ENCODE data around the gene MAIP1.

The MAIP1 gene

DNA sequence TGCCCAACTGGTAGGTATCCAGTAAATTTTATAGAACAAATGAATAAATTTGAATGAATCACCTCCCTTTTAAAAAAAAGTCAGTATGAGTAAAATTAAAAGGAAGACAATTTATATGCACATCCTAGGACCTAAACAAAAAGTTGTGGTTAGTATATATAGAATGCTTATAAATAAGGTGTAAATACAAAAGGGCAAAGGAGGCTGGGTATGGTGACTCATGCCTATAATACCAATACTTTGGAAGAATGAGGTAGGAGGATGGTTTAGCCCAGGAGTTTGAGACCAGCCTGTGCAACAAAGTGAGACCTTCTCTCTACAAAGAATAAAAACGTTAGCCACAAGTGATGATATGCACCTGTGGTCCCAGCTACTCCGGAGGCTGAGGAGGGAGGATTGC lies 31.5 kb upstream of the MAIP1 start:
- no peaks in the 10 kb centered on the region; the same call in 1 of the 2 replicates for H3K36me3 ChIP-seq (ENCODE audit: control insufficient read depth, insufficient read depth, low read length)
- no peak for DNase-seq (ENCODE audit: low read depth, low spot score)
- no CpG with 5 or more reads among the region's 2 CpGs for WGBS (ENCODE audit: insufficient coverage, insufficient read length)
- no peaks in the 10 kb centered on the region for H3K27me3 ChIP-seq (ENCODE audit: control insufficient read depth, insufficient read depth, low read length)
- no peaks in the 10 kb centered on the region; the same call in 1 of the 2 replicates for H3K4me1 ChIP-seq (ENCODE audit: control insufficient read depth, insufficient read depth, low read length)
- no peaks in the 10 kb centered on the region for H3K9me3 ChIP-seq (ENCODE audit: control insufficient read depth, insufficient read depth, low read length)
- no peak overlapping the region for H3K4me3 ChIP-seq (ENCODE audit: low read length)
- no peak overlapping the region for H3K27ac ChIP-seq (ENCODE audit: low read length)

DNA sequence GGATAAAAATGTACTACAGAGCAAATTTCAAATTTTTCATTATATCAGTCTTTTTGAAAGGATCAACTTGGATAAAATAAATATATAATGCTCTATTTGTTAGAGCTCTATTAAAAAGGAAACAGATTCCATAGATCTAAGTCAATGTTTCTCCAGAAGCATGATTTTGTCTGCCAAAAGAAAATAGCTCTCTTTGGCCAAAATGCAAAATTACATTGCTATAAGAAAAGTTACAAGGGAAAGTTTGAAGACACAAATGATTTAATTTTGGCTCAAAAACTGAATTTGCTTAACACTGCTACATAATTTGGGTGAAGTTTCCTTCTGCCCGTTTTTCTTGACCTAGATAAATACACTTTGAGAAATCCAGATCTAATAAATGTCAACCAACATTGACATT lies 28.6 kb upstream of the MAIP1 start:
- no peak for DNase-seq (ENCODE audit: low read depth, low spot score)
- H3K36me3 ChIP-seq (ENCODE audit: control insufficient read depth, insufficient read depth, low read length) = no peaks in the 10 kb centered on the region
- H3K4me1 ChIP-seq (ENCODE audit: control insufficient read depth, insufficient read depth, low read length) = no peaks in the 10 kb centered on the region; the same call in 1 of the 2 replicates
- no CpG with 5 or more reads among the region's 1 CpG for WGBS (ENCODE audit: insufficient coverage, insufficient read length)
- no peak overlapping the region for H3K4me3 ChIP-seq (ENCODE audit: low read length)
- no peak overlapping the region for H3K27ac ChIP-seq (ENCODE audit: low read length)
- H3K27me3 ChIP-seq (ENCODE audit: control insufficient read depth, insufficient read depth, low read length) = no peaks in the 10 kb centered on the region
- H3K9me3 ChIP-seq (ENCODE audit: control insufficient read depth, insufficient read depth, low read length) = no peaks in the 10 kb centered on the region

DNA sequence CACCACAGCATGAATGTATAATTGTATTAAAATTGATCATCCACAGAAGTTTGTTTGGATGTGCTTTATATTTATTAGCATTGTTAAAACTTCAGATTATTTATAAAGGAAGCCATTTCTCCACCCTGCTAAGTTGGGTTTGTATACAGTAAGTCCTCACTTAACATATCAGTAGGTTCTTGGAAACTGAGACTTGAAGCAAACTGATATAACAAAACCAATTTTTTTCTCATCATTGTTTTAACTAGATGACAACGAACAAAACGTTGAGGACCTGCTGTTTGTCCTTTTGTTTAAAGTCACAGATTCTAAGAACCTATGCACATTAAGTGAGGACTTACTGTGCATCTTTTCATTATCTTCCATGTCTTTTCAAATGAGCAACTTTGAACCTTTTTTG lies 27.2 kb upstream of the MAIP1 start:
- DNase-seq (ENCODE audit: low read depth, low spot score) = no peak
- no peaks in the 10 kb centered on the region for H3K9me3 ChIP-seq (ENCODE audit: control insufficient read depth, insufficient read depth, low read length)
- no peaks in the 10 kb centered on the region; the same call in 1 of the 2 replicates for H3K4me1 ChIP-seq (ENCODE audit: control insufficient read depth, insufficient read depth, low read length)
- peaks cover 3% of the 10 kb centered on the region; the same call in 1 of the 2 replicates for H3K36me3 ChIP-seq (ENCODE audit: control insufficient read depth, insufficient read depth, low read length)
- H3K27ac ChIP-seq (ENCODE audit: low read length) = no peak overlapping the region
- WGBS (ENCODE audit: insufficient coverage, insufficient read length) = no CpG with 5 or more reads among the region's 2 CpGs
- no peaks in the 10 kb centered on the region for H3K27me3 ChIP-seq (ENCODE audit: control insufficient read depth, insufficient read depth, low read length)
- H3K4me3 ChIP-seq (ENCODE audit: low read length) = no peak overlapping the region

DNA sequence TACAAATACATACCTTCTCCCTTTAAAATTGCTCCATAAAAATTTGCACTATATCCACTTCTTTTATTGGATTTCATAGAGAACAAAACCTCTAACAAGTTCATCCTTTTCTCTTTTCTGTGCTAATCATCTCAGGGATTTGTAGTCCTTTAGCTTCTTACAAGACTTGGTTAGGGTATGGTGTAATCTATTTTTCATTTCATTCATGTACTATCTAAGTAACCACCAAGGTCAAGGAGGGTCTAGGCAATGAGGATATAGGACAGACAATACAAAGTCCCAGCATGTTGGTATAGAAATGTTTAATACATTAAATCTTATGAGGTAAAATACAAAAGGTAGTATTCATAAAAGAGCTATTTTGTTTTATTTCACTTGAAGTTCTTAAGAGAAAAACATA lies 26.8 kb upstream of the MAIP1 start:
- no peaks in the 10 kb centered on the region for H3K27me3 ChIP-seq (ENCODE audit: control insufficient read depth, insufficient read depth, low read length)
- H3K36me3 ChIP-seq (ENCODE audit: control insufficient read depth, insufficient read depth, low read length) = peaks cover 3% of the 10 kb centered on the region; the same call in 1 of the 2 replicates
- no peak for DNase-seq (ENCODE audit: low read depth, low spot score)
- H3K4me1 ChIP-seq (ENCODE audit: control insufficient read depth, insufficient read depth, low read length) = no peaks in the 10 kb centered on the region; the same call in 1 of the 2 replicates
- H3K27ac ChIP-seq (ENCODE audit: low read length) = no peak overlapping the region
- H3K9me3 ChIP-seq (ENCODE audit: control insufficient read depth, insufficient read depth, low read length) = no peaks in the 10 kb centered on the region
- no peak overlapping the region for H3K4me3 ChIP-seq (ENCODE audit: low read length)

DNA sequence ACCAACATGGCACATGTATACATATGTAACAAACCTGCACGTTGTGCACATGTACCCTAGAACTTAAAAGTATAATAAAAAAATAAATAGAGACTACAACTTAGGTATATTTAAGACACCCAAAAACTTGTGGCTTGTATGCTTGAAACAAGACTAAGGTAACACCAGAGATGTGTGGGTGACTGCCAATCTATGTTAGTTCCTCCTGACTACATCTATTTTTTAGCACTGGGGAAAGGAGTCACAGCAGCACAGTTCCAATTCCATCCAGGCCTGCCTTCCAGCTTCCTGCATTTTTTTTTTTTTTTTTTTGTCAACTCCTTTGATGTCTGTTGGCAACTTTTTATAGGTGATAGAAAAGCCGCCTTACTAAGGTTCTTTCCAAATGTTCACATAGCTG lies 26.1 kb upstream of the MAIP1 start:
- H3K36me3 ChIP-seq (ENCODE audit: control insufficient read depth, insufficient read depth, low read length) = peaks cover 3% of the 10 kb centered on the region; the same call in 1 of the 2 replicates
- WGBS (ENCODE audit: insufficient coverage, insufficient read length) = no CpG with 5 or more reads among the region's 2 CpGs
- H3K9me3 ChIP-seq (ENCODE audit: control insufficient read depth, insufficient read depth, low read length) = no peaks in the 10 kb centered on the region
- DNase-seq (ENCODE audit: low read depth, low spot score) = no peak
- no peaks in the 10 kb centered on the region; the same call in 1 of the 2 replicates for H3K4me1 ChIP-seq (ENCODE audit: control insufficient read depth, insufficient read depth, low read length)
- no peak overlapping the region for H3K4me3 ChIP-seq (ENCODE audit: low read length)
- no peak overlapping the region for H3K27ac ChIP-seq (ENCODE audit: low read length)
- no peaks in the 10 kb centered on the region for H3K27me3 ChIP-seq (ENCODE audit: control insufficient read depth, insufficient read depth, low read length)

DNA sequence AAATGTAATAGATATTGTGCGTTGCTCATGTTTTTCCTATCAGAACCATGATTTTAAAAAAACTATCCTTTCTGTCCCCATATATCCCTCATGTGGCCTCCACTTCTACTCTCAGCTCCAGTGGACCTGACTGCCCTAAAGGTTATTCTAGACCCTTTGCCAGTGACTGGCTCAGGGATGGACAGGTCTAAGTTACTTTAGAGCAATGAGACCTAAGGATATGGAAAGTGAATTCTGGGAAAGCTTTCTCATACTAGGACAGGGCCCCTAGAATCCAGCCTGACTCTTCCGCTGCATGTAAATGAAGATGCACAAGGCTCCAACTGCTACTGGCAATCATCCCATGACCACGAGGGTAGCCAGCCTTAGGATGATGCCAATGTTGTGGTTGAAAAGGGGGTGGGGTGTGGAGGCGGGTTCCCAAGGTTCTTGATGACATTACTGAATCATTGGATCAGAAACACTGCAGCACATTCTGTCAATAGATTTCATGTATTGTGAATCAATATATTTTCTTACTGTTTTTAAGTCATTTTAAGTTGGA lies 23.0 kb upstream of the MAIP1 start:
- Histone ChIP-seq H3K27ac (ENCODE audit: low read length) (no peak overlapping the region), H3K9me3 (ENCODE audit: control insufficient read depth, insufficient read depth, low read length) (no peaks in the 10 kb centered on the region), H3K27me3 (ENCODE audit: control insufficient read depth, insufficient read depth, low read length) (no peaks in the 10 kb centered on the region), H3K4me3 (ENCODE audit: low read length) (no peak overlapping the region), H3K4me1 (ENCODE audit: control insufficient read depth, insufficient read depth, low read length) (no peaks in the 10 kb centered on the region; the same call in 1 of the 2 replicates), H3K36me3 (ENCODE audit: control insufficient read depth, insufficient read depth, low read length) (peaks cover 6% of the 10 kb centered on the region; the same call in 1 of the 2 replicates)
- no peak for DNase-seq (ENCODE audit: low read depth, low spot score)
- no CpG with 5 or more reads among the region's 4 CpGs for WGBS (ENCODE audit: insufficient coverage, insufficient read length)

DNA sequence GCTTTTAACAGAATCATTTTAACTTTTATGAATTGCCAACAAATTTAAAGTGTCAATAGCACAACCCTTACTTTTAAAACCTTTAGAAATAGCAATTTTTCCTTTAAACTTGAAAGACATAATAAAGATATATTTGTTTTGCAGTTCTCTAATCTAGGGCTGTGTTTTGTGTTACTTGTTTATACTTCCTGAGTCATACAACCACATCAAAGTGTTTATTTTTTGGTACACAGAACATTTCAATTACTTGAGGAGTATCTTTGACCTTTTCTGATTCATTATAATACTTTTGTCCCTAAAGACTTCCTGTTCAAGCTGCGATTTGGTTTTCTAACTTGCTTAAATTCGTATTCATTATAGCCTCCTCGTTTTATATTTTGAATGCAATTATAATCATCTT lies 21.9 kb upstream of the MAIP1 start:
- no peak overlapping the region for H3K27ac ChIP-seq (ENCODE audit: low read length)
- no CpG with 5 or more reads among the region's 3 CpGs for WGBS (ENCODE audit: insufficient coverage, insufficient read length)
- H3K9me3 ChIP-seq (ENCODE audit: control insufficient read depth, insufficient read depth, low read length) = no peaks in the 10 kb centered on the region
- no peak for DNase-seq (ENCODE audit: low read depth, low spot score)
- no peaks in the 10 kb centered on the region for H3K27me3 ChIP-seq (ENCODE audit: control insufficient read depth, insufficient read depth, low read length)
- H3K4me1 ChIP-seq (ENCODE audit: control insufficient read depth, insufficient read depth, low read length) = no peaks in the 10 kb centered on the region; the same call in 1 of the 2 replicates
- peaks cover 6% of the 10 kb centered on the region; the same call in 1 of the 2 replicates for H3K36me3 ChIP-seq (ENCODE audit: control insufficient read depth, insufficient read depth, low read length)
- H3K4me3 ChIP-seq (ENCODE audit: low read length) = no peak overlapping the region

DNA sequence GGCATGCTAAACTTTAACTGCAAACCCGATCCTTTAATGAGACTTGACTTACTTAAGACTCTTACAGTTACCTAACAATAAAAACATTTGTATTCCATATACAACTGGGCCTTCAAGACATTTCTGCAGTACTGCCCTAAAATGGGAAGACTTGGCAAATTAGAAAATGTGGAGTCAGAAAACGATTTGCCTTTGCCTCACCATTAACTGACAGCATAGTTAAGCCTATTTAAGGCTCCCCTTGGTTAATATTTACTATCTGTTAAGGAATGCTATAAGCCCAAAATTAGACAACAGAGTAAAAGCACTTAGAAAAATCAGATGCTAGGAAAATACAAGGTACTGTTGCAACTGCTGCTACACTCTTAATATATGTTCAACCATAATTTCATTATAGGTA lies 18.8 kb upstream of the MAIP1 start:
- Histone ChIP-seq H3K27ac (ENCODE audit: low read length) (no peak overlapping the region), H3K9me3 (ENCODE audit: control insufficient read depth, insufficient read depth, low read length) (no peaks in the 10 kb centered on the region), H3K4me3 (ENCODE audit: low read length) (no peak overlapping the region), H3K36me3 (ENCODE audit: control insufficient read depth, insufficient read depth, low read length) (peaks cover 7% of the 10 kb centered on the region; the same call in 1 of the 2 replicates), H3K27me3 (ENCODE audit: control insufficient read depth, insufficient read depth, low read length) (no peaks in the 10 kb centered on the region), H3K4me1 (ENCODE audit: control insufficient read depth, insufficient read depth, low read length) (no peaks in the 10 kb centered on the region)
- no CpG with 5 or more reads among the region's 2 CpGs for WGBS (ENCODE audit: insufficient coverage, insufficient read length)
- no peak for DNase-seq (ENCODE audit: low read depth, low spot score)

DNA sequence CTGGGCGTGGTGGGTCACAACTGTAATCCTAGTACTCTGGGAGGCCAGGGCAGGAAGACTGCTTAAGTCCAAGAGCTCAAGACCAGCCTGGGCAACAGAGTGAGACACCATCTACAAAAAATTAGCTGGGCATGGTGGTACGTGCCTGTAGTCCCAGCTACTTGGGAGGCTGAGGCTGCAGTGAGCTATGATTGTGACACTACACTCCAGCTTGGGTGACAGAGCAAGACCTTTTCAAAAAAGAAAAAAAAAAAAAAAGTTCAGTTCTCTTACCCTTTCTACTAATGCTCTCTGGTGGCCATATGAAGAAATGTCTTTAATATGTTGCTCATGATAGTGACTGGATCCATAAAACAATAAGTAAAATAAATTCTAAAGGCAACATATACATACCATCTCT lies 15.0 kb upstream of the MAIP1 start:
- Histone ChIP-seq H3K27me3 (ENCODE audit: control insufficient read depth, insufficient read depth, low read length) (no peaks in the 10 kb centered on the region), H3K27ac (ENCODE audit: low read length) (no peak overlapping the region), H3K4me1 (ENCODE audit: control insufficient read depth, insufficient read depth, low read length) (no peaks in the 10 kb centered on the region), H3K9me3 (ENCODE audit: control insufficient read depth, insufficient read depth, low read length) (no peaks in the 10 kb centered on the region), H3K4me3 (ENCODE audit: low read length) (no peak overlapping the region), H3K36me3 (ENCODE audit: control insufficient read depth, insufficient read depth, low read length) (peaks cover 2% of the 10 kb centered on the region; the same call in 1 of the 2 replicates)
- no CpG with 5 or more reads among the region's 2 CpGs for WGBS (ENCODE audit: insufficient coverage, insufficient read length)
- DNase-seq (ENCODE audit: low read depth, low spot score) = no peak

DNA sequence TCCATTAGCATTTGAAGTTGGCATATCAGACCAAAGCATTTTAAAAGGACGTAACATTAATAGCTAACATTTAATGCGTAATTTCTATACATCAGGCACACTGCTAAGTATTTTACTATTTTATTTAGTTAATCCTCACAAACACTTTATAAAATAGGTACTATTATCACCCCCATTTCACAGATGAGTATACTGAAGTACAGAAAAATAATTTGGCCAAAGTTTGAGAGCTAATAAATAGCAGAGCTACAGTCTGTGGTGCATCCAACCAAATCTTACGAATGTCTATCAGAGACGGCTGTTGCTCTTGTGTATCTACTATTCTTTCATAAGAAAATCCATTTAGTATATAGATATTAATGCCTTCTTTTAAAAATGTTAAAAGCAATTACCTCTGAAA lies 12.0 kb upstream of the MAIP1 start:
- no CpG with 5 or more reads among the region's 4 CpGs for WGBS (ENCODE audit: insufficient coverage, insufficient read length)
- no peak overlapping the region for H3K27ac ChIP-seq (ENCODE audit: low read length)
- H3K4me3 ChIP-seq (ENCODE audit: low read length) = no peak overlapping the region
- H3K27me3 ChIP-seq (ENCODE audit: control insufficient read depth, insufficient read depth, low read length) = no peaks in the 10 kb centered on the region
- no peak for DNase-seq (ENCODE audit: low read depth, low spot score)
- peaks cover 2% of the 10 kb centered on the region; the same call in 1 of the 2 replicates for H3K36me3 ChIP-seq (ENCODE audit: control insufficient read depth, insufficient read depth, low read length)
- no peaks in the 10 kb centered on the region for H3K9me3 ChIP-seq (ENCODE audit: control insufficient read depth, insufficient read depth, low read length)
- H3K4me1 ChIP-seq (ENCODE audit: control insufficient read depth, insufficient read depth, low read length) = no peaks in the 10 kb centered on the region

DNA sequence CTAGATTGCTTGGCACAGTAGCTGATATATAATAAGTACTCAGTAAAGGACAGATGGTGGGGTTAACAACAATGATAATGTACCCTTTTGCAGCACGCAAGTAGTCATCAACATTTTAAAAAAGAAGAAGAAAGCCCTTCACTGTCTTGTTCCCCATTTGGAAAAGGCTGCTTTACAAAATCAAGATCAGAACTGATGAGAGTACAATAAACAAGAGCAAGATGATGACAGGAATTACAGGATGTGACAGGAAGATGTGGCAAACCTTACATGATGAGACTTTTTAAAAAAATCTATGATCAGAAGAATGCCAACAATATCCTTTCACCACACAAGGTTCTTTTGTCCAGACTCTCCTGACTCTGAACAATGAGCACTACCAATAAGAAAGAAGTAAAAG lies 9.2 kb upstream of the MAIP1 start:
- DNase-seq (ENCODE audit: low read depth, low spot score) = no peak
- Histone ChIP-seq H3K27ac (ENCODE audit: low read length) (no peak overlapping the region), H3K27me3 (ENCODE audit: control insufficient read depth, insufficient read depth, low read length) (no peaks in the 10 kb centered on the region), H3K9me3 (ENCODE audit: control insufficient read depth, insufficient read depth, low read length) (no peaks in the 10 kb centered on the region), H3K4me1 (ENCODE audit: control insufficient read depth, insufficient read depth, low read length) (no peaks in the 10 kb centered on the region), H3K36me3 (ENCODE audit: control insufficient read depth, insufficient read depth, low read length) (peaks cover 3% of the 10 kb centered on the region), H3K4me3 (ENCODE audit: low read length) (no peak overlapping the region)
- no CpG with 5 or more reads among the region's 1 CpG for WGBS (ENCODE audit: insufficient coverage, insufficient read length)

Measured in iPS DF 6.9 (cell line).